HG02852 (cell line): Measurements from ENCODE around the gene BTBD7.
"Not testable (repeated sequence)": the region's sequence is repeated elsewhere in the genome, so short reads cannot be mapped to it uniquely, and the experiment has no call there.

Experiments
- ATAC-seq: cut with Tn5 transposase; IDR thresholded peaks from one replicate; pipeline ENCODE4 v1.9.1; 2021; ENCODE audit warnings: mild to moderate bottlenecking, moderate library complexity; ENCODE audit not compliant: unreplicated experiment

BTBD7 gene, protein sequence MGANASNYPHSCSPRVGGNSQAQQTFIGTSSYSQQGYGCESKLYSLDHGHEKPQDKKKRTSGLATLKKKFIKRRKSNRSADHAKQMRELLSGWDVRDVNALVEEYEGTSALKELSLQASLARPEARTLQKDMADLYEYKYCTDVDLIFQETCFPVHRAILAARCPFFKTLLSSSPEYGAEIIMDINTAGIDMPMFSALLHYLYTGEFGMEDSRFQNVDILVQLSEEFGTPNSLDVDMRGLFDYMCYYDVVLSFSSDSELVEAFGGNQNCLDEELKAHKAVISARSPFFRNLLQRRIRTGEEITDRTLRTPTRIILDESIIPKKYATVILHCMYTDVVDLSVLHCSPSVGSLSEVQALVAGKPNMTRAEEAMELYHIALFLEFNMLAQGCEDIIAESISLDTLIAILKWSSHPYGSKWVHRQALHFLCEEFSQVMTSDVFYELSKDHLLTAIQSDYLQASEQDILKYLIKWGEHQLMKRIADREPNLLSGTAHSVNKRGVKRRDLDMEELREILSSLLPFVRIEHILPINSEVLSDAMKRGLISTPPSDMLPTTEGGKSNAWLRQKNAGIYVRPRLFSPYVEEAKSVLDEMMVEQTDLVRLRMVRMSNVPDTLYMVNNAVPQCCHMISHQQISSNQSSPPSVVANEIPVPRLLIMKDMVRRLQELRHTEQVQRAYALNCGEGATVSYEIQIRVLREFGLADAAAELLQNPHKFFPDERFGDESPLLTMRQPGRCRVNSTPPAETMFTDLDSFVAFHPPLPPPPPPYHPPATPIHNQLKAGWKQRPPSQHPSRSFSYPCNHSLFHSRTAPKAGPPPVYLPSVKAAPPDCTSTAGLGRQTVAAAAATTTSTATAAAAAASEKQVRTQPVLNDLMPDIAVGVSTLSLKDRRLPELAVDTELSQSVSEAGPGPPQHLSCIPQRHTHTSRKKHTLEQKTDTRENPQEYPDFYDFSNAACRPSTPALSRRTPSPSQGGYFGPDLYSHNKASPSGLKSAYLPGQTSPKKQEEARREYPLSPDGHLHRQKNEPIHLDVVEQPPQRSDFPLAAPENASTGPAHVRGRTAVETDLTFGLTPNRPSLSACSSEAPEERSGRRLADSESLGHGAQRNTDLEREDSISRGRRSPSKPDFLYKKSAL

DNA sequence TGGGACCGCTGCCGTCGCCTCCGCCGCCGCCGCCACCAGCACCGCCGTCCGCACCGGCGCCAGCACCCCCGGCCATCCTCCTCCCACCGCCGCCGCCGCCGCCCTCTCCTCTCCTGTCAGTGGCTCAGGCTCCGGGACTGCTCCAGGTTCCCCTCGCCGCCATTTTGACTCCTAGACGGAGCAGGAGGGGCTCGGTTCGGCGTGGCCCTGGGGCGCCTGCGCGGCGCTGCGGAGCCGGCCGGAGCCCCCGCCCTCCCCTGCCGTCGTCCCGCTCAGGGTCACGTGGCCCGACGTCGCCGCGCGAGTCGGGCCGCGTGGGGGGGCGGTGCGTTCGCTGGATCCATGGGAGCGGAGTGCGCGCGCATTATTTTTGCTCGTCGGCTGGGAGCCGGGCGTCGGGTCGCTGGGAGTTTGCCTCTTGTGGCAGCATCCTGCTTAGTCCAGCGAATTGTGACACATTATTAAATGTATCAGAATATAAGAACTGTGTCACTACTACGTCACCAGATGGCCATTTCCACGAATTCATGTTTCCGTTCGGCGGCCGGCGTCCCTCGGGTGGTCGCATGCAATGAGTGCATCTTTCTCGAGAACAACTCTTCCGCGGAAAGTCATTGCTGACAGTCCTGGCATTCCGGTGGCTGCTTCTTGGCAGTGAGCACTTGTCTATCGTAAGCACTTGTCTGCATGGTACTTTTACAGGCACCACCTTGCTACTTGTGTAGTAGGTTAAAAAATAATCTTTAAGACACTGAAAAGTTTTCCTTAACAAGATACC is at the start of gene BTBD7:
Gene BTBD7, minus strand, starts transcription at position 184 of the 778 bp plus-strand sequence. CDS start 36,985 bp downstream, outside the sequence.
- peak; percentile 79 for ATAC-seq

DNA sequence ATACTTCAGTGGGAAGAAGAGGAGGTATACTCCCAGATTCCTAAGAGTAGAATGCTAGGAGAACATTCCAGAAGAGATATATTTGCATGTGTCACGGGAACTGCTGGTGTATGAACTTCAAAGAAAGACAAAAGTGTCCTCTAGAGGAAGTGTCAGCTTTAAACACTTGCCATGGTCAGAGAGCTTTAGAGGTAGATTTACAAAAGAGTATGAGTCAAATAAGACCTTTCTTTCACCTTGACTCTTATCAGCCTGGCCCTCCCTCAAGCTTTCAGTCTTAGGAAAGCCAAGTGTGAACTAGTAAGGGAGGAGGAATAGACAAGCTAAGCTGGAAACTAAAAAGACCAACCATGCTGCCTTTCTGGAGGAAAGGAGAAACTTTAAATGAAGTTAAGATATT is 48.8 kb upstream of the BTBD7 start:
- peak; percentile 78 for ATAC-seq

GRCh38 chr14:93379831-93380230 is 47.0 kb upstream of the BTBD7 start:
- ATAC-seq, result no peak

- peak; percentile 98 for ATAC-seq
These were observed 42.9 kb upstream of the BTBD7 start for GRCh38 chr14:93375673-93376156.

- ATAC-seq, result peak; percentile 90
These were observed 37.0 kb upstream of the BTBD7 start for GRCh38 chr14:93369713-93370266.

DNA sequence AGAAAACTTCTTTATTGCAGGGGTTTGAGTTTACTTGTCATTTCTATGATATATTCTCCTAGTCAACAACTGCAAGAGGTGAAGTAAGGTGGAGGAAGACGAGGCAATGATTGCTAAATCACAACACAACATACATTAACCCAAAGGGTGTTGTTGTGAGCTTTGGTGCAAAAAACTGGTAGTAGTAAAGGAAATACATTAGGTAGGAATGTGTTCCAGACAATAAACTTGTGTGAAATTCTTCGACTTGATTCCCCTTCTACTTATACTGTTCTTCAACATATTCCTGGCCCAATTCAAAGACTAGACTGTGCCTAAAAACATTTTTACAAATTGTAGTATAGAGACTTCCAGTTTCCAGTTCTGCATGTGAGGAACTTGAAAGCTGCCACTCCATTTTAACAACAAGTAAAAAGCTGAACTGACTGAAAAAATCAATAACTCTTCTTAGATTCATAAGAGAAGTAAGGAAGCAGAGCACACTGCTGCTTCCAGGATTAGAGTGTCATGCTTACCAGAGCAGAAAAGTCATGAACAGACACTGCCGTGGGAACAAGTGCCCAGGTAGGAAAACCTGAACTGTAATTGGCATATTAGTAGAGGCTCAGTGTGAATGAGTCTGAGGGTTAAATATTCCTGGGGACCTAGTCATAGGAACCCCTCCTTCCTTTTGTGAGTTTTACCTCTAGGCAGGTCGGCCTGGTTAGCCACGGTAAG is 36.3 kb upstream of the BTBD7 start:
- ATAC-seq, result no peak

- ATAC-seq, result not testable (repeated sequence)
These were observed 22.0 kb upstream of the BTBD7 start for GRCh38 chr14:93354873-93355272.

DNA sequence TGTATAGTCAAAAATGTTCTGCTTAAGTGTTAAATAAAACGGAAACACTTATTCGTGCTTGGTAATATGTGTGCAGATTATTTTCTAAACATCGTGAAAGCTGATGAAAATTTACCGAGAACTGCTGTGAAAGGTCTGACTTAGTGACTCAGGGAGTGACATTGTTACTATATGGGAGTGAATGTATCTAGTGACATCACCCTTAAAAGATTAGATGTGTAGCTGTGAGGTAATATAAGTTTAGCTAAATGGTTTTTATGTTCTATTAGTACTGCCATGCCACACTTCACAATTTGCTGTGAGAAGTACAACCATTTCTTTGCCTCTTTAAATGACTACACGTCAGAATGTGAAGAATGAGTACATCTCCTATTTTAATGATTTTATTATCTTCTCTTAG is 15.5 kb upstream of the BTBD7 start:
- ATAC-seq, result no peak

- ATAC-seq, result no peak
These were observed 15.0 kb upstream of the BTBD7 start for GRCh38 chr14:93347850-93348249.

GRCh38 chr14:93346926-93347721 is 14.3 kb upstream of the BTBD7 start, which contains the start of gene COX8C:
Gene COX8C, plus strand, starts transcription at chr14:93347182. Its CDS starts 87 bp downstream, at chr14:93347269.
- no peak for ATAC-seq

GRCh38 chr14:93343797-93344196 is 11.0 kb upstream of the BTBD7 start:
- ATAC-seq, result no peak

DNA sequence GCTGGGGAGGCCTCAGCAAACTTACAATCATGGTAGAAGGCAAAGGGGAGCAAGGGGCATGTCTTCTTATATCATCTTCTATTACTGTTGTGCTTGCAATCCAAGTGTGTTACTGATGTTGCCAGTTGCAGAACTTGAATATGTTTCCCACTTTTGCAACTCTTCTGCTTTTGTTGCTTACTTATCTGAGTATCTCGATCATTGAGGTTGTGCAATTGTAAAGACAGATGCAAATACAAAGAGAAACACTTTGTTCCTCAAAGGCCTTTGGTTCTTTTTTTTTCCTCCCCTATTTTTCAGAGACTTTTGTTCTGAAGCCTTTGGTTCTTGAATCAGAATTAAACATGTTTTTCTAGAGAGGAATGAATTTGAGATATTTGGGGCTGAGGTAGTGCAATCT is 10.4 kb upstream of the BTBD7 start:
- ATAC-seq, result no peak

DNA sequence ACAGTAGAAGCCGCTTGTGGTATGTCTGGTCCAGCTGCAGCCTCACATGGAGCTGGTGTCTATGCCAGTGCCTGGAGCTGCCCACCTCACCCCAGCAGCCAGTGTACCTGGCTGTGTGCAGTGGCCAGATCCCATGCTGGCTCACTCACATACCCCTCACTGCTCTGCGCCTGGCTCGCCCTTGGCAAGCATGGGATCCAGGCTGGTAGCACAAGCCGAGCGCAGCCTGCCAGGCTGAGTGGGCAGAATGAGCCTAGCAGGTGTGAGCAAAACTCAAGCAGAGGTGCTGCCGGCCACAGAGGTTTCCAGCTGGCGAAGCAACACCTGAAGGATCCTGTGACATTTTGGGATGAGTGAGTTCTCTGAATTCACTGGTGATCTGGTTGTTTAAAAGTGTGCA is 5.0 kb upstream of the BTBD7 start:
- no peak for ATAC-seq

DNA sequence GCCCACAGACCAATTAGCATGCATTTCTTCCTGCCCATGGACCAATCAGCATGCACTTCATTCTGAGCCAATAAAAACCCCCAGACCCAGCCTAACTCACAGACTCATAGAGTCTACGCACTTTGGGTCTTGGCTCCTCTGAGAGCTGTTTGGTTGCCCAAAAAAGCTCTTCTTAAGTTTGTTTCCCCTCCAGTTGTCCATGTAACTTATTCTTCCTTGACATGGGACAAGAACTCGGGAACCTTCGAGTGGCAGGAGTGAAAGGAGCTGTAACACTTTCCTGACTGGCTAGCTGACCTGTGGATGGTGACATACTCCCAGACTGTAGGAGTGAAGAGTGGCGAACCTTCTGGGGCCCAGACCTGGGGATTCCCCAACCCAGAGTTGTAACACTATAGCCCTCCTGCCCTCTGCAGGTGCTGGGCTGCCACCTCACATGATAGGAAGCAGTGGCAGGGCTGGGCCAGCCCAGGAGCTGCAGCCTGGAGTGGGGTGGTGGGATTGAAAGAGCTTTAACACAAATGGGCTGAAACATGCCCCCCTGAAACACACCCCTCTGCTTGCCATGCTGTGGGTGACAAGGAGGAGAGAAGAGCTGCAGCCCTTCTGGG is 4.4 kb upstream of the BTBD7 start:
- ATAC-seq, result no peak

- no peak for ATAC-seq
These were observed 831 bp upstream of the BTBD7 start for GRCh38 chr14:93333631-93334103.

GRCh38 chr14:93332397-93332852 is 411 bp downstream of the BTBD7 start:
- peak; percentile 65 for ATAC-seq

GRCh38 chr14:93331728-93332396 is 974 bp downstream of the BTBD7 start:
- peak; percentile 6 for ATAC-seq
